Neuronal stem cell (in vitro differentiated cells): ENCODE measurements around the gene LYST.

Source experiments
- DNase-seq: peaks from one replicate; pipeline ENCODE4 v3.0.0-alpha.2; 2013; ENCODE audit warnings: low spot score
- H2AFZ ChIP-seq: one replicate; pipeline ENCODE4 v1.6.1; 2013; ENCODE audit warnings: mild to moderate bottlenecking, low read length, inconsistent platforms
- H2AK5ac ChIP-seq: 2 replicates; pipeline ENCODE4 v1.6.1; 2013; ENCODE audit warnings: low read depth, mild to moderate bottlenecking, inconsistent platforms, low read length, moderate library complexity, mixed read lengths
- H2BK120ac ChIP-seq: 2 replicates; pipeline ENCODE4 v1.6.1; 2013; ENCODE audit warnings: low read depth, mild to moderate bottlenecking, inconsistent platforms, low read length, moderate library complexity, mixed read lengths
- H2BK12ac ChIP-seq: one replicate; pipeline ENCODE4 v1.6.1; 2013; ENCODE audit warnings: low read length, inconsistent platforms
- H2BK15ac ChIP-seq: 2 replicates; pipeline ENCODE4 v1.6.1; 2013; ENCODE audit warnings: mild to moderate bottlenecking, low read length, inconsistent platforms, mixed read lengths
- H2BK5ac ChIP-seq: one replicate; pipeline ENCODE4 v1.6.1; 2013; ENCODE audit warnings: inconsistent platforms, mild to moderate bottlenecking, low read length, moderate library complexity
- H3K14ac ChIP-seq: one replicate; pipeline ENCODE4 v1.6.1; 2013; ENCODE audit warnings: low read length, inconsistent platforms
- H3K18ac ChIP-seq: 2 replicates; pipeline ENCODE4 v1.6.1; 2013; ENCODE audit warnings: low read length, inconsistent platforms
- H3K23ac ChIP-seq: 2 replicates; pipeline ENCODE4 v1.6.1; 2013; ENCODE audit warnings: low read depth, mild to moderate bottlenecking, mixed read lengths, low read length, inconsistent platforms; ENCODE audit not compliant: poor library complexity
- H3K27ac ChIP-seq: replicated peaks from 3 replicates; pipeline ENCODE4 v1.5.1; 2013; ENCODE audit warnings: low read length, inconsistent platforms
- H3K27me3 ChIP-seq, 3 experiments: 2 replicates each; pipeline ENCODE4 v1.6.1; 2013; ENCODE audit warnings: low read length in 3 of 3, mild to moderate bottlenecking in 2 of 3, inconsistent platforms in 1 of 3, low read depth in 1 of 3, mixed read lengths in 1 of 3, moderate library complexity in 1 of 3; ENCODE audit not compliant: control insufficient read depth in 3 of 3, insufficient read depth in 3 of 3
- H3K36me3 ChIP-seq, 2 donors: replicated peaks in 1 of 2; 2 replicates each; pipeline ENCODE4 v1.6.1; 2013; ENCODE audit warnings: low read length in 2 of 2; ENCODE audit not compliant: control insufficient read depth in 2 of 2, insufficient read depth in 2 of 2
- H3K4ac ChIP-seq: 2 replicates; pipeline ENCODE4 v1.6.1; 2013; ENCODE audit warnings: inconsistent platforms, mild to moderate bottlenecking, low read length, moderate library complexity
- H3K4me1 ChIP-seq, 2 donors: 1 replicate in 1 of 2; 2 replicates in 1 of 2; pipeline ENCODE4 v1.6.1; 2013; ENCODE audit warnings: low read length in 2 of 2, low read depth in 1 of 2; ENCODE audit not compliant: control insufficient read depth in 2 of 2, insufficient read depth in 1 of 2
- H3K4me2 ChIP-seq: one replicate; pipeline ENCODE4 v1.6.1; 2013; ENCODE audit warnings: mild to moderate bottlenecking, low read length, inconsistent platforms; ENCODE audit not compliant: insufficient read depth, poor library complexity, severe bottlenecking
- H3K4me3 ChIP-seq, 2 donors: 2 replicates each; pipeline ENCODE4 v1.5.1; 2013; ENCODE audit warnings: low read length in 2 of 2, mild to moderate bottlenecking in 2 of 2, inconsistent platforms in 1 of 2, moderate library complexity in 1 of 2
- H3K79me1 ChIP-seq: one replicate; pipeline ENCODE4 v1.6.1; 2013; ENCODE audit warnings: low read depth, mild to moderate bottlenecking, inconsistent platforms, low read length, moderate library complexity
- H3K9ac ChIP-seq: one replicate; pipeline ENCODE4 v1.6.1; 2013; ENCODE audit warnings: mild to moderate bottlenecking, low read depth, low read length, inconsistent platforms; ENCODE audit not compliant: poor library complexity
- H3K9me3 ChIP-seq, 2 donors: replicated peaks in 1 of 2; 2 replicates each; pipeline versions ENCODE3 to v1.6.1; 2013; ENCODE audit warnings: low read length in 2 of 2, mild to moderate bottlenecking in 2 of 2, inconsistent platforms in 1 of 2, low read depth in 1 of 2, mixed read lengths in 1 of 2, moderate library complexity in 1 of 2; ENCODE audit not compliant: control insufficient read depth in 2 of 2, insufficient read depth in 1 of 2
- H4K8ac ChIP-seq: one replicate; pipeline ENCODE4 v1.6.1; 2013; ENCODE audit warnings: low read depth, mild to moderate bottlenecking, inconsistent platforms, low read length, moderate library complexity
- H4K91ac ChIP-seq: one replicate; pipeline ENCODE4 v1.6.1; 2013; ENCODE audit warnings: low read length, low read depth, mild to moderate bottlenecking, inconsistent platforms; ENCODE audit not compliant: poor library complexity
- WGBS, 2 donors: extraction: QIAGEN DNeasy Blood & Tissue Kit; methylation state at CpG; one replicate each; pipeline ENCODE4 v1.1.7; 2013; ENCODE audit warnings: missing lambda C conversion rate in 2 of 2, mixed read lengths in 1 of 2; ENCODE audit not compliant: insufficient read length in 2 of 2, insufficient replicate concordance in 1 of 2; ENCODE audit errors: extremely low coverage in 2 of 2; 5-methylcytosine and 5-hydroxymethylcytosine counted together

The LYST gene

GRCh38 chr1:235873045-235873444 lies 6.3 kb upstream of the LYST start:
- Histone ChIP-seq H3K14ac (no peak overlapping the region), H3K79me1 (no peaks in the 10 kb centered on the region), H3K4me3 (no peak overlapping the region), H4K8ac (no peak overlapping the region), H3K27ac (no peak overlapping the region), H3K4ac (no peak overlapping the region), H3K9me3 (no peaks in the 10 kb centered on the region), H2BK120ac (no peak overlapping the region), H2AK5ac (no peak overlapping the region), H2BK5ac (no peak overlapping the region), H3K18ac (no peak overlapping the region), H2BK15ac (no peak overlapping the region), H3K27me3 (peaks cover 0 to 40% (median 0%) of the 10 kb centered on the region in 3 experiments), H3K23ac (no peak overlapping the region), H2BK12ac (no peak overlapping the region), H3K36me3 (no peaks in the 10 kb centered on the region), H3K4me1 (no peaks in the 10 kb centered on the region), H4K91ac (no peak overlapping the region), H2AFZ (no peak overlapping the region), H3K9ac (no peak overlapping the region), H3K4me2 (no peak overlapping the region)
- no peak for DNase-seq
- WGBS, 2 donors, result no CpG with 5 or more reads among the region's 1 CpG

GRCh38 chr1:235872270-235872669 lies 5.6 kb upstream of the LYST start:
- no peak overlapping the region for H3K4ac ChIP-seq
- H4K91ac ChIP-seq, result no peak overlapping the region
- no peak overlapping the region for H3K18ac ChIP-seq
- H2AFZ ChIP-seq, result no peak overlapping the region
- no peak overlapping the region for H3K14ac ChIP-seq
- no peak overlapping the region for H3K4me3 ChIP-seq
- peaks cover 0 to 40% (median 0%) of the 10 kb centered on the region in 3 experiments for H3K27me3 ChIP-seq
- no peak overlapping the region for H3K4me2 ChIP-seq
- H2BK5ac ChIP-seq, result no peak overlapping the region
- H3K4me1 ChIP-seq, result peaks cover 2 to 3% of the 10 kb centered on the region in 2 donors
- no peaks in the 10 kb centered on the region for H3K79me1 ChIP-seq
- no peak overlapping the region for H2BK12ac ChIP-seq
- H3K9ac ChIP-seq, result no peak overlapping the region
- H3K9me3 ChIP-seq, result no peaks in the 10 kb centered on the region
- H2AK5ac ChIP-seq, result no peak overlapping the region
- H2BK15ac ChIP-seq, result no peak overlapping the region
- H3K23ac ChIP-seq, result no peak overlapping the region
- no peak overlapping the region for H3K27ac ChIP-seq
- H3K36me3 ChIP-seq, result no peaks in the 10 kb centered on the region
- no peak overlapping the region for H2BK120ac ChIP-seq
- no CpG with 5 or more reads among the region's 6 CpGs for WGBS, 2 donors
- no peak overlapping the region for H4K8ac ChIP-seq
- DNase-seq, result no peak

GRCh38 chr1:235867903-235868469 lies 1.3 kb upstream of the LYST start:
- DNase-seq, result no peak
- Histone ChIP-seq H3K14ac (no peak overlapping the region), H3K9ac (no peak overlapping the region), H4K91ac (no peak overlapping the region), H3K9me3 (no peaks in the 10 kb centered on the region), H4K8ac (no peak overlapping the region), H3K27me3 (peaks cover 0 to 13% (median 5%) of the 10 kb centered on the region in 3 experiments), H2BK12ac (no peak overlapping the region), H3K4me1 (peaks cover 3% of the 10 kb centered on the region in 2 donors), H3K4me3 (peak overlapping the region in 1 of 2 donors; percentile 90), H2BK120ac (no peak overlapping the region), H3K4ac (no peak overlapping the region), H3K36me3 (no peaks in the 10 kb centered on the region), H2AK5ac (no peak overlapping the region), H3K27ac (no peak overlapping the region), H2AFZ (peak overlapping the region; percentile 96), H2BK15ac (no peak overlapping the region), H3K23ac (no peak overlapping the region), H3K79me1 (no peaks in the 10 kb centered on the region), H3K18ac (no peak overlapping the region), H2BK5ac (no peak overlapping the region), H3K4me2 (no peak overlapping the region)
- no CpG with 5 or more reads among the region's 9 CpGs for WGBS, 2 donors

GRCh38 chr1:235866913-235867845 lies 473 bp upstream of the LYST start:
- peak overlapping the region; percentile 78 for H3K27ac ChIP-seq
- H2BK5ac ChIP-seq, result no peak overlapping the region
- H2BK12ac ChIP-seq, result no peak overlapping the region
- no peak overlapping the region for H3K23ac ChIP-seq
- H3K9me3 ChIP-seq, result no peaks in the 10 kb centered on the region
- no peak overlapping the region for H2AK5ac ChIP-seq
- no peak overlapping the region for H2BK15ac ChIP-seq
- H3K14ac ChIP-seq, result no peak overlapping the region
- no peaks in the 10 kb centered on the region for H3K79me1 ChIP-seq
- peaks cover 0 to 10% (median 5%) of the 10 kb centered on the region in 3 experiments for H3K27me3 ChIP-seq
- H3K9ac ChIP-seq, result peak overlapping the region; percentile 78
- no peak overlapping the region for H4K91ac ChIP-seq
- H3K4me3 ChIP-seq, result peak overlapping the region; percentile 90 to 91
- H2AFZ ChIP-seq, result peak overlapping the region; percentile 96
- no CpG with 5 or more reads among the region's 56 CpGs for WGBS, 2 donors
- no peak overlapping the region for H3K4ac ChIP-seq
- H4K8ac ChIP-seq, result no peak overlapping the region
- H2BK120ac ChIP-seq, result no peak overlapping the region
- H3K36me3 ChIP-seq, result no peaks in the 10 kb centered on the region
- peak; percentile 98 for DNase-seq
- peaks cover 3% of the 10 kb centered on the region in 2 donors for H3K4me1 ChIP-seq
- peak overlapping the region; percentile 65 for H3K4me2 ChIP-seq
- peak overlapping the region; percentile 44 for H3K18ac ChIP-seq
